NCI-H2029 (cell line): Measurements from ENCODE around the gene ZEB1.
"Not testable (repeated sequence)": the region's sequence is repeated elsewhere in the genome, so short reads cannot be mapped to it uniquely, and the experiment has no call there.

Experiments used
- DNase-seq: peaks from one replicate; lab custom pipeline; 2025; lab: John Stamatoyannopoulos, UW

ZEB1 gene

DNA sequence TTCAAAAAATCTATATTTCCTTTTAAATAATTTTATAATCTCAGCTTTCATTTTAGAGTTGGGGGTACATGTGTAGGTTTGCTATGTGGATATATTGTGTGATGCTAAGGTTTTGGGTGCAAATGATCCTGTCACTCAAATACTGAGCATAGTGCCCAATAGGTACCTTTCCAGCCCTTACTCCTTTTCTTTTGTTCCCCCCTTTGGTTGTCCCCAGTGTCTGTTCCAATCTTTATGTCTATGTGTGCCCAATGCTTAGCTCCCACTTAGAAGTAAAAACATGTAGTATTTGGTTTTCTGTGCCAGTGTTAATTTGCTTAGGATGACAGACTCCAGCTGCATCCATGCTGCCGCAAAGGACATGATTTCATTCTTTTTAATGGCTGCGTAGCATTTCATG is 103.6 kb downstream of the ZEB1 start:
- DNase-seq: no peak

DNA sequence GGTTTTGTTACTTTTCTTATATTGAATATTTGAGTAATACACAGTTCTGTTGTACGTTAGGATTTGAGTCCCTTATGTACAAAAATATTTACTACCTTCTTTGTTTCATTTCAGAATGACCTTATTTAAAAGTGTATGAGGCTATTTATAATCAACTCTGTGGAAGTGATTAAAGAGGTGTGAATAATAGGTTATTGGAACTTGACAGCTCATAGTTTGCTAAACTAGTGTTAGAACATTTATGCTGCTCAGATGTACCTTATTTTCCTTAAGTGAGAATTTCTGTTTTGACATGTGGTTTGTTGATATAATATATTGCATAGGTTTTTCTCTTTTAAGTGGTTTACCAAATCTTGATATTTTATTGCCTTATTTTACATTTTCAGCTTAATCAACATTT is 105.5 kb downstream of the ZEB1 start:
- no peak for DNase-seq

DNA sequence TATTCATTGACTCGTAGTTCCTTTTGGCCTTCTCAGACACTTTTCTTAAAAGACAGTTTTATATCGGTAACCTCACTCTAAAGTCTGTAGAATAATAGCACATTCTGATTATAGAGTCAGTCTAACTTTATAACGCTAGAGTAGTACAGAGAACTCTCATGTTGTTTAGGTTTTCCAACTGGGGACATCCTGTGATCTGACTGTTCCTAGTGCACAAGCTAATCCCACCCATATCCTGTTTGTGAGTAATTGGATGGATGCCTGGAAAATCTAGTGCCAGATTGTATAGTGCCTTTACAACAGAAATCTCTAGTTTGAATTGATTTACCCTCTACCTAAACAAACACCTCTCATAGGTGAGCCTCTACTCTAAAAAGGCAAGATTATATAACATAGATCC is 107.4 kb downstream of the ZEB1 start:
- DNase-seq: peak; percentile 4

DNA sequence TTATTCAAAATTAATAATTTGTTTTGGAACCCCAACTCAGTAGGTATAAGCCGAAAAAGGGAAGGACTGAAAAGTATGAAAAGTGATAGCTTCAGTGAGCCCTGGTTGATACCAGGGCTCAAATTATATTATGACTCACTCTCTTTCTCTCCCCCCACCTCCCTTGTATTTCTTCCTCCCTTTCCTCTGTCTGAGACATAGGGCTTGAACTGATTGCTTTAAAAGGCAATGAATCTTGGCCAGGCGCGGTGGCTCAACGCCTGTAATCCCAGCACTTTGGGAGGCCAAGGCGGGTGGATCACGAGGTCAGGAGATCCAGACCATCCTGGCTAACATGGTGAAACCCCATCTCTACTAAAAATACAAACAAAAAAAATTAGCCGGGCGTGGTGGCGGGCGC is 108.3 kb downstream of the ZEB1 start:
- not testable (repeated sequence) for DNase-seq

DNA sequence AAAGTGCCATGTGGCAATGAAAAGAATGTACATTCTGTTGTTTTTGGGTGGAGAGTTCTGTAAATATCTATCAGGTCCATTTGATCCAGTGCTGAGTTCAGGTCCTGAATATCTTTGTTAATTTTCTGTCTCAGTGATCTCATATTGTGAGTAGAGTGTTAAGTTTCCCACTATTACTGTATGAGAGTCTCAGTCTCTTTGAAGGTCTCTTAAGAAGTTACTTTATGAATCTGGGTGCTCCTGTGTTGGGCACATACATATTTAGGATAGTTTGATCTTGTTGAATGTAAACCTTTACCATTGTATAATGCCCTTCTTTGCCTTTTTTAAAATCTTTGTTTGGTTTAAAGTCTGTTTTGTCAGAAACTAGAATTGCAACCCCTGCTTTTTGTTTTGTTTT is 109.5 kb downstream of the ZEB1 start:
- DNase-seq: not testable (repeated sequence)

DNA sequence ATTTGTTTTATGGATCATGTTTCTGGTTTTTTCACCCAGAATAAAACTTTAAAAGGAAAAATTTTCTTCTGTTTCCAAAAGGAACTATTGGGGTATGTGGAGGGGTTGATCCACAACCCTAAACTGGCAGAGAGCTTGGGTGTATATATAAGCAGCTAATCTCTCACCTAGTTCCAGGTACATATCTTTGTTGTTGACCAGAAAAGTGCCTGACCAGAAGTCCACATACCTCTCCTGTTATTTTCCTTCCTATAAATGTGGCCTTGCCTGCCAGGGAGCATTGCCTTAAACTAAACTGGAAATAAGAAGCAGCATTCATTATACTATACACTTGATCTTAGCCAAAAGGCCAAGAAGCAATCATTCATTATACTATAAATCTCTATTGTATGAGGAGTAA is 112.0 kb downstream of the ZEB1 start:
- DNase-seq: no peak

DNA sequence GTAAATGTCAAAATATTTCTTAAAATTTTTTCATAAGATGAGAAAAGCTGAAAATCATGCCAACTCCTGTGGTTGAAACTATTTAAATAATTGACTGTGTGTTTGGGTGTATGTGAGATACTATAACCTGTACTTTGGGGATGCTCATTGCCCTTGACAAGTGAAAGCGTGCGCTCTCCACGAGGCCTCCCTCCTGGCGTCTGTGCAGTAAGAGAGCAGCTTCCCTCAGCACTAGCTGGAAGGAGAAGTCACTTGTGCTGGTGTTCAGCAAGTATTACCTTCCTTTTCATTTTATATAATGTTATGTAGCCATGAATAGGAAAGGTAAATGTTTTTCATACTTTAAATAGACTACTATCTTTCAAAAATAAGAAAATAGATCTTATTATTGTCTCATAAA is 118.9 kb downstream of the ZEB1 start:
- DNase-seq: no peak

DNA sequence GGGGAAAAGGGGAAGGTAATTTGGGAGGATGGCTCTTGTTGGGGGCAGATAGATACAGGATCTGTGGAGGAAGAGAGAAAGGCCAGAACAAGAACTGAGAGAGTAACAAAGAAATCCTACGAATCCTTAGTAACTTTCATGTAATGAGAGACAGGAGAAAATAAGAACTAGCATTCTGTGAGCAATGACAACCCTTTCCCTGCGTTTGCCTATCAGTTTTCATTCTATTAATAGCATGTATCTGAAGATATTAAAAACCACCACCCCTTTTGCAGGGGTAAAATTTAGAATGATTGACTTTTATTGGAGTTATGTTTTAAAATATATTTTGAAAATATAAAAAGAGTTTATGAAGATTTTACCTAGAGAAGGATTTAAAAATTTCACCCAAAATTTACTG is 132.8 kb downstream of the ZEB1 start:
- DNase-seq: no peak

DNA sequence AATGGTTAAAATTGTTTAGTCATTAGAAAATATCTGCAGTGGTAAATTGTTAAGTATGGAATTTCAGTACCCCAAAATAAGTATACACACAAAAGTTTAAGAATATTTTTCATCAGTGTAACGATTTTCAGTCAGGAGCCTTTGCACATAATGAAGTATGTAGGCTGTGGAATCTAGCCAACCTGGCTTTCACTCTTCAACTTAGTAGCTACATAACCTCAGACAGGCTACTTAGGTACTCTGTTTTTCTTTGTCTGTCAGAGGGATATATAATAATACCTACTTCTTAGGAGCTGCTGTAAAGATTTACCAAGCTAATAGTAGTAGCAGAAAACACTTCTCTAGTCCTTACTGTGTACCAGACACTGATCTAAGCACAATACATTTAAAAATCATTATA is 137.5 kb downstream of the ZEB1 start:
- DNase-seq: no peak

DNA sequence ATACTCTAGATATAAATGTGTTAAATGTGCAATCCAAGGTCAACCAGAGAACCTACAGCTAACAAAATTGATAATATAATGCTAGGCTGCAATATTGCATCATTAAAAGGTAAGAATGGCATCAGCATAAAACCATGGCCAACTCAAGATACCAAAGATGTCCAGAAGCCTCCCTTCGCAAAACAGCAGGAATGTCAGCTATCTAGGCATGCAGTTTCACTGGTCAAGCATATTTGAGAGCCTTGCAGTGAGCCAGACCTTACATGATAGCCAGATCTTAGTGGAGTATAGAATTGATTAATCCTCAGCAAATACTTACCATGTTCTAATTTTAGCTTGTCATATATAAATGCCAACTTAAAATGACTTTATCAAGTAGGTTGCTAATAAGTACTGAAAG is 138.8 kb downstream of the ZEB1 start:
- no peak for DNase-seq

DNA sequence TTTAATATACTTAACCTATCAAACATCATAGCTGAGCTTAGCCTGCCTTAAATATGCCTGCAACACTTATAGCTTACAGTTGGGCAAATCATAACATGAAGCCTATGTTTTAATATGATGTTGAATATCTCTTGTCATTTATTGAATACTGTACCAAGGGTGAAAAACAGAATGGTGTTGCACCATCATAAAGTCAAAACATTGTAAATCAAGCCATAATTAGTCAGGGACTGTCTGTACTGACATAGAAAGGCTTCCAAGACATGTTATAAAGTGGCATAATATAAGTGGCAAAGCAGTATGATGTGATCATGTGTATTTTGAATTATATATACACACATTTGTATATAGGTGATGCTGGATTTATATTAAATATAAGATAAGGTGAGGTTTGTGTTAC is 140.0 kb downstream of the ZEB1 start:
- DNase-seq: no peak

DNA sequence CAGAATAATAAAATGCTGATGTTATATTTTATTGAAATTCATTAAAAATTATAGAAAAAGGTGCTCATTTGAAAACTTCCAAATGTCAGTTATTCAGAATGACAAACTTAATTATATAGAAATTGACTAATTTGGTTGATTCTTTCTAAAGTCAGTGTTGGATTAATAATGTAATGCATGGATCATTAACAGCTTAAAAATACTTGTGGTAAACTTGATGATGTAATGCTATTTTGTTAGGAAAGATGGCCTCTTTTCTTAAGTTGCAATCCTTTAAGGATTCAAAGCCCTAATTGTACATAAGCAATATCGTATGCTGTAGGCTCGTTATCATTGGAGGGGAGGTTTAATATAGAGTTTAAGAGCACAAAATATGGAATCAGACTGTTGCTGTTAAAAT is 141.2 kb downstream of the ZEB1 start:
- no peak for DNase-seq

DNA sequence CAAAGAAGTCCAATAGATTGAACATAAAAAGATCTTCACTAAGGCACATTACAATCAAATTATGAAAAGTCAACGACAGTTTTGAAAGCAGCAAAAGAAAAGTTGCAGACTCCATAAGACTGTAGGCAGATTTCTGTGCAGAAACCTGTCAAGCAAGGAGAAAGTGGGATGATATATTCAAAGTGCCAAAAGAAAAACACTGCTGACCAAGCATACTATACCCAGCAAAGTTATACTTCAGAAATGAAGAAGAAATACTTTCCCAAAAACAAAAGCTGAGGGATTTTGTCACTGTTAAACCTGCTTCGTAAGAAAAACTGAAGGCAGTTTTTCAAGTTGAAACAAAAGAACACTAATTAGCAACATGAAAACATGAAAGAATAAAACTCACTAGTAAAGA is 145.5 kb downstream of the ZEB1 start:
- DNase-seq: no peak

DNA sequence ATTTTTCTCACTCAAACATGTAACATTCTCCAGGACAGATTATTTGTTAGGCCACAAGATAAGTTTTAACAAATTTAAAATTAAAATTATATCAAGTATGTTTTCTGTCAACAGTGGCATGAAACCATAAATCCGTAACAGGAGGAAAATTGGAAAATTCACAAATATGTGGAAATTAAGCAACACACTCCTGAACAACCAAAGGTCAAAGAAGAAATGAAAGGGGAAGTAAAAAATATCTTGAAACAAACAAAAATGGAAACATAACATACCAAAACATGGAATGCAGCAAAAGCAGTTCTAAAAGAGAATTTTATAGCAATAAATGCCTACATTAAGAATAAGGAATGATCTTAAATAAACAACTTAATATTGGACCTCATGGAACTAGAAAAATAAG is 147.3 kb downstream of the ZEB1 start:
- no peak for DNase-seq

DNA sequence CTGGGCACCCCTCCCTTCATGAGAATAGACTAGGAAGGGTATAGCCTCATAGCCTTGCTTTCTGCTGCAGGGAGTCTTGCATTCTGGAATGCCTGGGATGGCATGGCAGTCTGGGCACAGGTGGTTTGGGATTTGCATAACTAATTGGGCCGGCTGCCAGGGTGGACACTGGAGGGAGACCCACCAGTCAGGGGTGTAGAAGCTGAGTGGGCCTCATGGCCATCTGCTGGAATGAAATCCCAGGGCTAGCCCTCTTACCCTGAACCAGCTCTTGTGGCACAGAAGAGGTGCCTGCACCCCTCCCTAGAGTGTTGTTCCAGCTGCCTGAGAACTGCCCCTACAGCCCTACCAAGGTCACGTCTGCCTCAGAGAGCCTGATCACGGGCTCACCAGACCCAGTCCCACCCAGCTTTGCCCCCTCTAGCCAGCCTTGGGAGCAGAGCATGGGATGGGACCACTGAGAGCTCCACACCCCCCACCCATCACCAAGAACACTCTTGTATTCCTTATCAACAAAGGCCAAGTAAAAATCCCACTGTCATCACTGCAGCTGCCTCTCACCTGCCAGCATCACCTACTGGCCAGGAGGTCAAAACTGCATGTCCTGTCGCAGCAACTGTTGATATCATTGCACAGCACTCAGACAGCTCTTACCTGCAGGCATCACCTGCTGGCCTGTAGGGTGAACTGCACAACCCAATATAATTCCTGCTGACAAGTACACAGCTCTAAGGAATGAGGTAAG is 148.9 kb downstream of the ZEB1 start:
- DNase-seq: no peak

DNA sequence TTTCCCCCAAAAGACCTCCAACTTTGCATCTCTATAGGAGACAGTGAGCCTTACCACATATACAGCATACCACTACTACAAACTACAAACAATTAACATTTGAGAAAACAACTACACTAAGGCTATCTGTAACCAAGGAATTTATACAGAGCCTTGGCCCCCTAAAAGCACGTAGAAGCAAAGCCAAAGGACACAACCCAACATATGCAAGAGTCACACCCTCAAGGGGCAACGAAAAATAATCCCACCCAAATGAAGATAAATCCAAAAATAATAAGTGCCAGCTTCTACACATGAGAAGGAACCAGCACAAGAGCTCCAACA is 149.5 kb downstream of the ZEB1 start:
- no peak for DNase-seq

DNA sequence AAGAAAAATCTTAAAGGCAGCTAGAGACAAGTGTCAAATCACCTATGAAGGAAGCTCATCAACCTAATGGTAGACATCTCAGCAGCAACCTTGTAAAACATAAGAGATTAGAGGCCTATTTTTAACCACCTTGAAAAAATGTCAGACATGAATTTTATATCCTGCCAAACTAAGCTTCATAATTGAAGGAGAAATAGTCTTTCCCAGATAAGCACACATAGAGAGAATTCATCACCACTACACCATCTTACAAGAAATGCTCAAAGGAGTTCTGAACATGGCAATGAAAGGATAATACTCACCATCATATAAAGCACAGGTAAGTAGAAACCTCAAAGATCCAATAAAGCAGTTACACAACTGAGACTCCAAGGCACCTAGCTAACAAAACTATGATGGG is 156.5 kb downstream of the ZEB1 start:
- DNase-seq: no peak

DNA sequence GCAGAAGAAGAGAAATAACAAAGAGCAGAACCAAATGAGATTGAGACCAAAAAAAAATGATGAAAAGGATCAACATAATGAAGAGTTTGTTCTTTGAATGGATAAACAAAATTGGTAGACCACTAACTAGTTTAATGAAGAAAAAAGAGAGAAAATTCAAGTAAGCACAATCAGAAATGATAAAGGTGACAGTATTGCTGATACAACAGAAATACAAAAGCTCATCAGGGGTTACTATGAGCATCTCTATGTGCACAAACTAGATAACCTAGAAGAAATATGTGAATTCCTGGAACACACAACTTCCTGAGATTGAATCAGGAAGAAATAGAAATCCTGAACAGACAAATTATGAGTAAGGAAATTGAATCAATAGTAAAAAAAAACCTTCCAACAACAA is 157.1 kb downstream of the ZEB1 start:
- no peak for DNase-seq

DNA sequence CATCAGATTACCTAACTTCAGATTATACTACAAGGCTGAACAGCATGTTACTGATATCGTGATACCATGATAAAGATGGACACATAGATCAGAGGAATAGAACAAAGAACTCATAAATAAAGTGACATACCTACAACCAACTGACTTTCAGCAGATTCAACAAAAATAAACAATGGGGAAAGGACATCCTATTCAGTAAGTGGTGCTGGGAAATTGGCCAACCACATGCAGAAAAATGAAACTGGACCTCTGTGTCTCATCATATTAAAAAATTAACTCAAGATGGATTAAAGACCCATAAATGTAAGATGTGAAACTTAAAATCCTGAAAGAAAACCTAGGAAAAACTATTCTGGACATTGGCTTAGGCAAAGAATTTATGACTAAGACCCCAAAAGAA is 158.6 kb downstream of the ZEB1 start:
- DNase-seq: no peak

DNA sequence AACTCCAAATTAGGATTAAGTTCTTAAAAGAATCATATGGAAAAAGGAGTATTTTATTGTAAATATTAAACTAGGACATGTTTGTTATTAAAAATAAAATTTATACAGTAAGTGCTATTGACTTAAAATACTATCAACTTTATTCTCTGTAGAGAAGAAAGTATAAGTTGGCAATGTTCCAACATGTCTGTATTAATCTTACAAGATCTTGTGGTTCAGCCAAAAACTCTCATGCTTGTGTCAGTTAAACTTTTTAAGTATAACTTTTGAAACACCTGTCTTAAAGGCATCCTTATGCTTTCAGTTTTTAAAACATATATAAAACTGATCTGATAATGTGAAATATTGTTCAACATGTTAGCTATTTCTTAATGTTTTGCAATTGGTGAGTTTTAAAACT is 160.7 kb downstream of the ZEB1 start:
- DNase-seq: no peak

DNA sequence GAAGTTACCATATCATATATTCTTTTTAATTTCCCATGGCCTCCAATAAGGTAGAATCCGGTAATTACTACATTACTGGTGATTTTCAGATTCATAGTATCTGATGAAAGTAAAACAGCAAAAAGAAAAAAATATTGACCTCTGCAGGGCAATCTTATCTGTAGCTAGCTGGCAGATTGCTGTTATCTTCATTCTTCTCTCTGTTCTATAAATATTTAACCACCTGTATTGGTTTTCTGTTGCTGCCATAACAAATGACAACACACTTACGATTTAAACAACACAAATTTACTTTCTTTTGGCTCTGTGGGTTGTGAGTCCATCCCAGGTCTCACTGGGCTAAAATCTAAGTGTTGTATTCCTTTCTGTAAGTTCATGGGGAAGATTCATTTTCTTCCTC is 164.5 kb downstream of the ZEB1 start:
- no peak for DNase-seq

DNA sequence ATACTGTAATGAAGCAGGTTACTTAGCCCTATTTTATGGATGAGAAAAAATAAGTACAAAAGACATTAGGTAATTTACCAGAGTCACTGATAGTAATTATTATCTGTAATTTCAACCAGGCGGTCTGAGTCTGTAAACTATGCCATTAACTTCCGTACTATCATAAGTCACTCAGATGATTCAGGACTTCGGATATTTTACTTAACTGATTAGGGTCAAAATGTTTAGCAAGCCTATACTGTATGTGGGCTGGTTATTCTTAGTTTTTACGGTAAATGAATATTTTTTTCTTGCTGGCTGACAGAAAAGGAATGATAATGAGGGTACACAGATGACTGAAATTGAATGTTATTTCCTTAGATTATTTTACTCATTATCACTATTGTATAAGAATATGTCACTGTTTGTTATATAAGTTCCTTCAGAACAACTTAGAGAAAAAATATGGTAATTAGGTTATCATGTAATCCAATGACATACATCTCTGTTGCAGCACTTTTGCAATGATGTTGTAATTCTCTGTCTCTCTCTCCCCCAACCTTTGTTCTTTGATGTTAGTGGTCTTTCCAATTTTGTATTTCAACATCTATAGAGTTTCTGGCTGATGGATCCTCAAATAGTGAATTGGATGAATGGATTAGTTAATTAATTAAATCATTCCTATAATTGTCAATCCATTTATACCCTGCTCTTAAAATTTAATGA is 165.6 kb downstream of the ZEB1 start:
- DNase-seq: no peak

DNA sequence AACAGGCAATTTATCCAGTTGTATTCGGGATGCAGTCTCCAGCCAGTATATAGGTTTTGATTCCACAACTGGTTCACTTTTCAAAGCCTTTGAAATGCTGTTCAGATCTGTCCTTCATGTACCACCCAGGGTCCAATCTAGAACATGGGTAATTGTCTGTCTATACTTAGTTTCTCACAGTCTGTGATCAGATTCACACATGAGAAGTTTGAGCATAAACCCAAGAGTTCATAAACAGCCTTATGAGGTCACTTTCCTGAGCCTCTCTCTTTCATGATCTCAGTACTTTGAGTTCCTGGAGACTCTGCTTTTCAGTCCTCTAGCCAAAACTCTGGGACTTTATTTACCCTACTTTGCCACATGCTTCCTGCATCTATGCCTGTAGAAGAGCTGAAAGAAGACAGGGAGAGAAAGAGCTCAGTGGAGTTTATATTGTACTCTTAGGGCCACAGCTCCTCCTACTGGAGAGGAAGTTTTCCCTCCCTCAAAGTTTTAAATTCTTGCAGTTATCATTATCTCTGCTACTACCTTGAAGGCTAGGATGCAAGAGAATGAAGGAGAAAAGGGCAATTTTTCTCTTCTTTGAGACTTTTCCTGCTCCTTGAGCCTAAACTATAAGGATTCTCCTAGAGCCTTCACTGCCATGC is 172.0 kb downstream of the ZEB1 start:
- no peak for DNase-seq

DNA sequence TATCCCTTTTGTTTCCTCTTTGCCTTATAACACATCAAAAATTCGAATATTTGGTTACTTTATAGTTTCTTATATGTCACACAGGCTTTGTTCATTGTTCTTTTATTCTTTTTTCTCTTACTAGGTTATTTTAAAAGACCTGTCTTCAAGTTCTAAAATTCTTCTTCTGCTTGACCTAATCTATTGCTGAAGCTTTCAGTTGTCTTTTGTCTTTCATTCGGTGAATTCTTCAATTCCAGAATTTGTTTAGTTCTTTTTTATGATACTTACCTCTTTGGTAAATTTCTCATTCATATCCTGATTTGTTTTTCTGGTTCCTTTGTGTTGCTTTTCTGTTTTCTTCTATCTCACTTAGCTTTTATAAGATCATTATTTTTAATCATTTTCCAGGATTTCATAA is 188.4 kb downstream of the ZEB1 start:
- no peak for DNase-seq
